Left lung (tissue), 10 donors: ENCODE measurements around the gene P2RY8. TPM values are rescaled to one million over a fixed set of nuclear protein-coding genes. Genes with fewer than 3 reads are reported as not detected.

Source experiments
- ATAC-seq: fragments of 200-7000 bp; cut with Tn5 transposase; one replicate; pipeline ENCODE4 v1.9.1; 2020; ENCODE audit warnings: moderate library complexity
- DNase-seq, 4 donors: peaks; one replicate each; pipeline ENCODE4 v3.0.0-alpha.2; 2013 to 2020
- H3K27ac ChIP-seq, 2 donors: fragments of 200-600 bp; sonication (generic) in 1 of 2; one replicate each; pipeline versions ENCODE4 v1.5.0 to v1.8.0; 2020 to 2021
- H3K27me3 ChIP-seq, 2 donors: fragments of 200-600 bp; sonication (generic) in 1 of 2; one replicate each; pipeline versions ENCODE4 v1.5.0 to v1.8.0; 2020 to 2021
- H3K36me3 ChIP-seq, 2 donors: fragments of 200-600 bp; sonication (generic) in 1 of 2; one replicate each; pipeline versions ENCODE4 v1.5.0 to v1.8.0; 2020 to 2021
- H3K4me1 ChIP-seq, 2 donors: fragments of 200-600 bp; one replicate each; pipeline ENCODE4 v1.8.0; 2021
- H3K4me3 ChIP-seq, 2 donors: fragments of 200-600 bp; sonication (generic) in 1 of 2; one replicate each; pipeline versions ENCODE4 v1.5.0 to v1.8.0; 2020 to 2021; ENCODE audit warnings: mild to moderate bottlenecking in 1 of 2
- H3K9me3 ChIP-seq, 2 donors: fragments of 200-600 bp; sonication (generic) in 1 of 2; one replicate each; pipeline versions ENCODE4 v1.5.0 to v1.8.0; 2020 to 2021
- CTCF ChIP-seq, 2 donors: fragments of 200-600 bp; sonication (generic) in 1 of 2; IDR thresholded peaks; one replicate each; pipeline versions ENCODE4 v1.5.0 to v1.8.0; 2021; ENCODE audit warnings: antibody characterized with exemption in 2 of 2
- intact Hi-C, 2 donors: fragments of 100-400 bp; cut with DNase I; formaldehyde crosslinking; loops; one replicate each; pipeline versions ENCODE4 v1.11.2 to v1.14.2; 2022
- polyA plus RNA-seq, 6 donors: library from polyadenylated mRNA; unstranded; fragments of 120-200 nt; gene quantifications; one replicate each; pipeline ENCODE4 v1.2.1, GENCODE V29; 2013; ENCODE audit not compliant: insufficient read length in 6 of 6
- total RNA-seq, 2 donors: library from RNA; stranded (reverse); fragmentation: NEBNext Ultra II Directional; extraction: Animal tissue kit (Norgen Biotek cat#: 25700); gene quantifications; one replicate each; pipeline ENCODE4 v1.2.1, GENCODE V29; 2021
- donor health status: DM: no; HTN: yes; CAD: no.
- donor health status: DM: no; HTN: no; CAD: no.

P2RY8 gene
- total and polyA plus RNA-seq, 8 donors, result 0.55 to 6.9 (median 0.69) TPM

- H3K9me3 ChIP-seq, result no peaks in the 10 kb centered on the region
- DNase-seq (no peak), ATAC-seq (no peak)
- no peak overlapping the region for H3K4me3 ChIP-seq
- peaks cover 0 to 62% of the 10 kb centered on the region in 2 donors for H3K4me1 ChIP-seq
- no peak for TF ChIP-seq CTCF (IDR thresholded peaks at IDR 0.05)
- H3K36me3 ChIP-seq, result no peaks in the 10 kb centered on the region
- peak overlapping the region in 1 of 2 donors; percentile 78 for H3K27ac ChIP-seq
- intact Hi-C loops, result no loop called here
- no peaks in the 10 kb centered on the region for H3K27me3 ChIP-seq
Measured at GRCh38 chrX:1502241-1502640, 34.7 kb downstream of the P2RY8 start.

GRCh38 chrX:1500701-1501624 is 36.0 kb downstream of the P2RY8 start:
- Histone ChIP-seq H3K4me3 (no peak overlapping the region), H3K4me1 (peaks cover 0 to 53% of the 10 kb centered on the region in 2 donors), H3K9me3 (no peaks in the 10 kb centered on the region), H3K36me3 (no peaks in the 10 kb centered on the region), H3K27me3 (no peaks in the 10 kb centered on the region), H3K27ac (peak overlapping the region; percentile 4 to 78)
- intact Hi-C loops, result no loop called here
- no peak for TF ChIP-seq CTCF (IDR thresholded peaks at IDR 0.05)
- ATAC-seq (no peak), DNase-seq (peak in 1 of 4 donors; percentile 69)

GRCh38 chrX:1496076-1496475 is 40.9 kb downstream of the P2RY8 start:
- Histone ChIP-seq H3K4me1 (peaks cover 0 to 19% of the 10 kb centered on the region in 2 donors), H3K36me3 (no peaks in the 10 kb centered on the region), H3K9me3 (no peaks in the 10 kb centered on the region), H3K4me3 (no peak overlapping the region), H3K27me3 (no peaks in the 10 kb centered on the region), H3K27ac (no peak overlapping the region)
- no peak for DNase-seq
- no peak for ATAC-seq
- no peak for TF ChIP-seq CTCF (IDR thresholded peaks at IDR 0.05)
- intact Hi-C loops, result no loop called here

GRCh38 chrX:1493877-1494510 is 43.0 kb downstream of the P2RY8 start:
- intact Hi-C loops, result no loop called here
- no peak for TF ChIP-seq CTCF (IDR thresholded peaks at IDR 0.05)
- no peaks in the 10 kb centered on the region for H3K27me3 ChIP-seq
- H3K4me1 ChIP-seq, result peaks cover 0 to 13% of the 10 kb centered on the region in 2 donors
- ATAC-seq (peak; percentile 57), DNase-seq (no peak)
- H3K9me3 ChIP-seq, result no peaks in the 10 kb centered on the region
- H3K4me3 ChIP-seq, result no peak overlapping the region
- H3K36me3 ChIP-seq, result no peaks in the 10 kb centered on the region
- H3K27ac ChIP-seq, result peak overlapping the region in 1 of 2 donors; percentile 45

- no peaks in the 10 kb centered on the region for H3K27me3 ChIP-seq
- H3K4me1 ChIP-seq, result peaks cover 0 to 13% of the 10 kb centered on the region in 2 donors
- peak overlapping the region in 1 of 2 donors; percentile 45 for H3K27ac ChIP-seq
- H3K4me3 ChIP-seq, result no peak overlapping the region
- H3K9me3 ChIP-seq, result no peaks in the 10 kb centered on the region
- no peaks in the 10 kb centered on the region for H3K36me3 ChIP-seq
- ATAC-seq, result no peak
- DNase-seq, result no peak
- intact Hi-C loops, result no loop called here
- no peak for TF ChIP-seq CTCF (IDR thresholded peaks at IDR 0.05)
Measured at GRCh38 chrX:1493412-1493811, 43.6 kb downstream of the P2RY8 start.
